Measurements from ENCODE around the gene CLIP2. TPM values are rescaled to one million over a fixed set of nuclear protein-coding genes. Genes with fewer than 3 reads are reported as not detected.

The CLIP2 gene
- polyA plus RNA-seq, 3 donors from 2014 or later: 0.51 to 1.6 TPM; not detected in 1

DNA sequence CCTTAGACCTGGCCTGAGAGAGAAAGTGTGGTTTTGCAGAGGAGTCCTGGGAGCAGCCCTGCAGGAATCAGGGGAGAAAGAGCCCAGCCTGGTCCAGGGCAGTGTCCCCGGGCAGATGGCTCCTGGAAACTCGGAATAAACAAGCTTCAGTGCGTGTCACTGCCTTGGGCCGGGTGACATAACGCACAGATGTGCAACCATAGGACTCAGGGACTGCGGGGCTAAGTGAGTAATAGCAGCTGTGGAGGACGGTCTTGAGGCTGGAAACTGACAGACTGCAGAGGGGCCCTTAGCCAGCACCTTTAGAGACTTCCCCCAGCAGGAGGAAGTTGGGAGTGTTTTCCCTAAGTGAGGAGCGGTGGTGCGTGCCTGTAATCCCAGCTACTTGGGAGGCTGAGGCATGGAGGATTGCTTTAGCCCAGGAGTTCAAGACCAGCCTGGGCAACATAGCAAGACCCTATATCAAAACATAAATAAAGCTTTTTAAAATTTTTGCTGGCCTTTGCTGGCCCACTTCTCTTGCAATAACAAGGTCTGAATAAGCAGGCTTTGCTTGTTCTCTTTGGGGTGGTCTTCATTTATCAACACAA, 5.3 kb upstream of the CLIP2 start:
- no peaks in the 10 kb centered on the region for H3K36me3 Mint-ChIP-seq
- no peak overlapping the region for H3K4me3 Mint-ChIP-seq
- no peak overlapping the region for H3K27ac Mint-ChIP-seq
- peaks cover 4 to 12% (median 5%) of the 10 kb centered on the region in 3 donors for H3K27me3 Mint-ChIP-seq (ENCODE audit: low read depth in 3 of 3)
- DNase-seq: no peak
- peaks cover 0 to 2% (median 0%) of the 10 kb centered on the region in 6 donors for H3K9me3 Mint-ChIP-seq
- H3K4me1 Mint-ChIP-seq: peaks cover 20 to 22% of the 10 kb centered on the region in 2 donors

- H3K9me3 Mint-ChIP-seq: peaks cover 0 to 2% (median 0%) of the 10 kb centered on the region in 6 donors
- H3K27me3 Mint-ChIP-seq (ENCODE audit: low read depth in 3 of 3): peaks cover 4 to 13% (median 5%) of the 10 kb centered on the region in 3 donors
- peaks cover 21 to 24% of the 10 kb centered on the region in 2 donors for H3K4me1 Mint-ChIP-seq
- no peaks in the 10 kb centered on the region for H3K36me3 Mint-ChIP-seq
- no peak overlapping the region for H3K4me3 Mint-ChIP-seq
- no peak for DNase-seq
- no peak overlapping the region for H3K27ac Mint-ChIP-seq
Measured at GRCh38 chr7:74284781-74285259, 4.4 kb upstream of the CLIP2 start.

DNA sequence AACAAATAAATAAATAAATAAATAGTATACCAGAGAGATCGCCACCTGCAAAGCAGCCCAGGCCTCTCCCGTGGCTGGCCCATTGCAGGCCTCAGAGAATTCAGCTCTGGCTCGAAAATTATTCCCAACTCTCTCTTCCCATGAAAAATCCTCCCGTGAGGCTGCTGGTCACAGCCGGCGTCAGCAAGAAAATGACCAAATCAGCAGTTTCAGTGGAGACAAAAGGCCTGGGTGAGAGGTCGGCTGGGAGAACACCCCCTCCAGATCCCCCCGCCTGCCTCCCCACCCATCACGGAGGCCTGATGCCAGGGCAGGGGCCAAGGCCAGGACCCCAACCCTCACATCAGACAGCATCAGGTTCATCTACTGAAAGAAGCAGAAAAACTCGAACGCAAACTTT, 3.1 kb upstream of the CLIP2 start:
- Mint-ChIP-seq H3K36me3 (no peaks in the 10 kb centered on the region), H3K4me1 (peaks cover 27 to 31% of the 10 kb centered on the region in 2 donors), H3K27ac (no peak overlapping the region), H3K9me3 (peaks cover 0 to 2% (median 0%) of the 10 kb centered on the region in 6 donors), H3K4me3 (no peak overlapping the region), H3K27me3 (ENCODE audit: low read depth in 3 of 3) (peaks cover 4 to 11% (median 5%) of the 10 kb centered on the region in 3 donors)
- DNase-seq: no peak

- Mint-ChIP-seq H3K9me3 (peaks cover 0 to 2% (median 0%) of the 10 kb centered on the region in 6 donors), H3K4me3 (peak overlapping the region; percentile 89 to 94 (median 92)), H3K27ac (no peak overlapping the region), H3K36me3 (no peaks in the 10 kb centered on the region), H3K27me3 (ENCODE audit: low read depth in 3 of 3) (peaks cover 4 to 11% (median 5%) of the 10 kb centered on the region in 3 donors), H3K4me1 (peaks cover 31 to 37% of the 10 kb centered on the region in 2 donors)
- DNase-seq: no peak
Measured at GRCh38 chr7:74287303-74288033, 1.7 kb upstream of the CLIP2 start.

DNA sequence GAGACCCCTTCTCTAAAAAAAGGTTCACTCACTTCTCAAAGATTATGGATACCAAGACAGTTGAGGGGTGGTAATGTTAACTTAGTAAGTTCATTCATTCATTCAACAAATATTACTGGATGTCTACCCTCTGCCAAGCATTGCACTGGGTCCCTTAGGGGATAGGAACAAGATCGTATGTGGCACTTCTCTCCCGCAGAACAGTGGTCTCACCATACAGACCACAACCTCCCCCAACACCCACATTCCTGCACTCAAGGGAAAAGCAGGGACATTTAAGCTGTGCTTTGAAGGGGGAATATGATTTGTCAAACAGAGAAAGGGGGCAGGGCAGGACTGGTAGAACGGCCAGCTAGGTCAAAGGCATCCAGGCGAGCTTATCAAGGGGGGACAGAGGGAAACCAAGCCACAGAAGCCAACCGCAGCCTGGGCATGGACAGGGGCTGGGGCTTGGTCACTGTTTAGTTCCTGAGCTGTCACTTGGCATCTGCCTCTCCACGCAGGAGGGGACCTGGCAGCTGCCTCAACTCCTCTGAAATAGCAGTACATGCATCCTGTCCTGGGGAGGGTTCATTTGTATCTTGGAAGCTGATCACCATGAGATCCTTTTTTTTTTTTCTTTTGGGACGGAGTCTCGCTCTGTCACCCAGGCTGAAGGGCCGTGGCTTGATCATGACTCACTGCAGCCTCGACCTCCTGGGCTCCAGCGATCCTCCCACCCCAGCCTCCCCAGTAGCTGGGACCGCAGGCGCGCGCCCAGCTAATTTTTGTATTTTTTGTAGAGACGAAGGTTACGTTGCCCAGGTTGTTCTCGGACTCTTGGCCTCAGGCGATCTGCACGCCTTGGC, 949 bp upstream of the CLIP2 start:
- H3K9me3 Mint-ChIP-seq: peaks cover 0 to under 1% (median 0%) of the 10 kb centered on the region in 6 donors
- H3K4me3 Mint-ChIP-seq: peak overlapping the region; percentile 89 to 94 (median 92)
- H3K36me3 Mint-ChIP-seq: no peaks in the 10 kb centered on the region
- peaks cover 38 to 39% of the 10 kb centered on the region in 2 donors for H3K4me1 Mint-ChIP-seq
- H3K27me3 Mint-ChIP-seq (ENCODE audit: low read depth in 3 of 3): peaks cover 2 to 11% (median 5%) of the 10 kb centered on the region in 3 donors
- peak overlapping the region in 5 of 6 donors; percentile 25 to 89 (median 66) for H3K27ac Mint-ChIP-seq
- no peak for DNase-seq

GRCh38 chr7:74289659-74290552, 699 bp downstream of the CLIP2 start:
- Mint-ChIP-seq H3K9me3 (no peaks in the 10 kb centered on the region), H3K27ac (no peak overlapping the region), H3K4me3 (peak overlapping the region; percentile 59 to 74 (median 64)), H3K4me1 (peaks cover 47 to 50% of the 10 kb centered on the region in 2 donors), H3K36me3 (no peaks in the 10 kb centered on the region), H3K27me3 (ENCODE audit: low read depth in 3 of 3) (peaks cover 2 to 5% (median 3%) of the 10 kb centered on the region in 3 donors)
- peak; percentile 36 to 50 (median 44) for DNase-seq

DNA sequence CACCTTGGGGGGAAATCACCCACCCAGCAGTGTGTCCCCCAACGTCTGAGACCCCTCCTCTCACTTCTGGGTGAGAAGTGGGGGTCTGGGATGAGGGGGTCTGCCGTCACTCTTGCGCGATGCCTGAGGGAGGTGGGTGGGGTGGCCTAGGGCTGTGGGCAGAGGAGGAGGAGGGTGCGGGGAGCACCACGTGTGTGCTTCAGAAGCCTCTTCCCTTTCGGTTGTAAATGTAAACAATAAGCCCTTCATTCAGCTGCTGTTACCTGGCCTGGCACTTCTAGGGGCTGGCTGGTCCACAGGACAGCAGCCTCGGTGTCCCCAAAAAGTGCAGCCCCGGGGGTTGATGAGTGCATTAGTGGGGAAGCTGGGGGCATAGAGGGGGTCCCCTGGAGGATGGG, 1.3 kb downstream of the CLIP2 start:
- H3K27me3 Mint-ChIP-seq (ENCODE audit: low read depth in 3 of 3): peaks cover 2 to 5% (median 3%) of the 10 kb centered on the region in 3 donors
- peak overlapping the region in 2 of 6 donors; percentile 0 to 9 for H3K27ac Mint-ChIP-seq
- peak overlapping the region; percentile 51 to 80 (median 76) for H3K4me3 Mint-ChIP-seq
- no peak for DNase-seq
- H3K4me1 Mint-ChIP-seq: peaks cover 50 to 51% of the 10 kb centered on the region in 2 donors
- H3K36me3 Mint-ChIP-seq: no peaks in the 10 kb centered on the region
- H3K9me3 Mint-ChIP-seq: no peaks in the 10 kb centered on the region

DNA sequence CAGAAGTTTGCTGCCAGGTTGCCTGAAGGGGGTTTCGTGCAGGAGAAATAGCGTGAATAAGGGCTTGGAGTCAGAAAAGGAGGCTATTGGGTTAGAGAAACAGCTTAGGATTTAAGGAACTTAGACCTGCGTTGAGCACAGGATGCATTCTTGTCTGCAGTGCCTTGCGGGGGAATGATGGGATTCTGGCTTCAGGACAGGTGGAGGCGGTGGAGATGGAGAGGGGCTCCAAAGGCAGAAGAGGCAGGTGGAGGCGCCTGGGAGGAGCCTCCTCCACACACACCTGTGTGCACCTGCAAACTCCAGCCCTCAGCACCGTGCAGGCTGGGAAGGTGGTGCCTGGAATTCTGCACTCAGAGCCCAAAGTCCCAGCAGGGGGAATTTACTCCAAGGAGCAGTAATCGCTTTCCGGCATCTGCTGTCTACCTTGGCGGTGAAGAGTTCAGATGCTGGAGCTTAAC, 1.8 kb downstream of the CLIP2 start:
- no peaks in the 10 kb centered on the region for H3K36me3 Mint-ChIP-seq
- peak overlapping the region in 4 of 6 donors; percentile 0 to 39 (median 30) for H3K27ac Mint-ChIP-seq
- no peaks in the 10 kb centered on the region for H3K9me3 Mint-ChIP-seq
- H3K27me3 Mint-ChIP-seq (ENCODE audit: low read depth in 3 of 3): peaks cover 2 to 6% (median 3%) of the 10 kb centered on the region in 3 donors
- no peak for DNase-seq
- H3K4me3 Mint-ChIP-seq: peak overlapping the region; percentile 51 to 80 (median 76)
- H3K4me1 Mint-ChIP-seq: peaks cover 50 to 51% of the 10 kb centered on the region in 2 donors

DNA sequence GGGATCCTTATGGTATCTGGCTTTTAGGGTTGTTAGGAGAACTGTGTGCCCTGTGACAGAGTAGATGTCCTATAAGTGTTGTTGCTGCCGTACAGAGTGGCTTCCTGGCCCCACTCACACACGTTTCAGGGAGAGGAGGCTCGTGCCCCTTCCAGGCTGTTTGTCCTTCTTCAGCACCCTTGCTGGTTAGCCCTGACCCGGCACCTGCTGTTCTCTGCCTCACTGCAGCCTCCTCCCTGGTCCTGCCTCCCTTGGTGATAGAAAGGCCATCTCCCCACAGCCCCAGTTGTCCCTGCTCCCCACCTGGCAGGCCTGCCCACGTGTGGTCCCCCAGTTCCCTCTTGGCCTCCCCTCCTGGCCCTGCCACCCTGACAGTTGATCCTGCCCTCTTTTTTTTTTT, 2.3 kb downstream of the CLIP2 start:
- Mint-ChIP-seq H3K27ac (peak overlapping the region in 1 of 6 donors; percentile 27), H3K36me3 (no peaks in the 10 kb centered on the region), H3K4me1 (peaks cover 50 to 51% of the 10 kb centered on the region in 2 donors), H3K9me3 (no peaks in the 10 kb centered on the region), H3K27me3 (ENCODE audit: low read depth in 3 of 3) (peaks cover 2 to 6% (median 3%) of the 10 kb centered on the region in 3 donors), H3K4me3 (peak overlapping the region; percentile 34 to 80 (median 64))
- no peak for DNase-seq

- Mint-ChIP-seq H3K4me1 (peaks cover 38 to 41% of the 10 kb centered on the region in 2 donors), H3K9me3 (no peaks in the 10 kb centered on the region), H3K36me3 (no peaks in the 10 kb centered on the region), H3K27me3 (ENCODE audit: low read depth in 3 of 3) (peaks cover 2 to 6% (median 3%) of the 10 kb centered on the region in 3 donors), H3K4me3 (peak overlapping the region in 4 of 5 donors; percentile 1 to 65 (median 17)), H3K27ac (peak overlapping the region in 4 of 6 donors; percentile 12 to 59 (median 33))
- DNase-seq: no peak
Measured at GRCh38 chr7:74292757-74293576, 3.8 kb downstream of the CLIP2 start.

- Mint-ChIP-seq H3K9me3 (no peaks in the 10 kb centered on the region), H3K4me1 (peaks cover 32 to 36% of the 10 kb centered on the region in 2 donors), H3K4me3 (peak overlapping the region in 4 of 5 donors; percentile 1 to 65 (median 17)), H3K27me3 (ENCODE audit: low read depth in 3 of 3) (peaks cover 2 to 6% (median 3%) of the 10 kb centered on the region in 3 donors), H3K36me3 (no peaks in the 10 kb centered on the region), H3K27ac (peak overlapping the region in 2 of 6 donors; percentile 24 to 59)
- DNase-seq: no peak
Measured at GRCh38 chr7:74293577-74293908, 4.3 kb downstream of the CLIP2 start.
